ENCODE measurements around the gene IGFBP6. TPM values are rescaled to one million over a fixed set of nuclear protein-coding genes. Genes with fewer than 3 reads are reported as not detected.
A peak's percentile ranks its signal among the peaks of the same experiment; 100 is the strongest.
"Not testable (repeated sequence)": the region's sequence is repeated elsewhere in the genome, so short reads cannot be mapped to it uniquely, and the experiment has no call there.

IGFBP6 gene
- polyA plus RNA-seq, 1 donor = 49.2 TPM

- peak; percentile 27 for DNase-seq
These were observed 708 bp upstream of the IGFBP6 start for GRCh38 chr12:53096759-53097158.

- peak; percentile 73 for DNase-seq
These were observed 282 bp upstream of the IGFBP6 start for GRCh38 chr12:53097207-53097563.

- DNase-seq = peak; percentile 43
These were observed 1.0 kb downstream of the IGFBP6 start for GRCh38 chr12:53098354-53098981.

GRCh38 chr12:53099071-53099882, 1.8 kb downstream of the IGFBP6 start:
- peak; percentile 92 for DNase-seq

- no peak for DNase-seq
These were observed 3.1 kb downstream of the IGFBP6 start for GRCh38 chr12:53100466-53101151.

- DNase-seq = no peak
These were observed 3.8 kb downstream of the IGFBP6 start for GRCh38 chr12:53101266-53101665.

- DNase-seq = no peak
These were observed 4.7 kb downstream of the IGFBP6 start for GRCh38 chr12:53101931-53102781.

GRCh38 chr12:53102883-53103807, 5.7 kb downstream of the IGFBP6 start, which contains the start of gene SOAT2:
TSS of gene SOAT2 (plus strand) at chr12:53103486. CDS start at chr12:53103578, 92 bp downstream.
- DNase-seq = no peak

GRCh38 chr12:53103860-53104305, 6.4 kb downstream of the IGFBP6 start:
- DNase-seq = no peak

GRCh38 chr12:53105256-53105655, 7.8 kb downstream of the IGFBP6 start:
- DNase-seq = no peak

GRCh38 chr12:53105712-53106439, 8.4 kb downstream of the IGFBP6 start:
- DNase-seq = no peak

- no peak for DNase-seq
These were observed 9.7 kb downstream of the IGFBP6 start for GRCh38 chr12:53107122-53107521.

- DNase-seq = not testable (repeated sequence)
These were observed 15.0 kb downstream of the IGFBP6 start for GRCh38 chr12:53112431-53112830.

- no peak for DNase-seq
These were observed 15.8 kb downstream of the IGFBP6 start for GRCh38 chr12:53113136-53113705.

GRCh38 chr12:53113951-53114350, 16.5 kb downstream of the IGFBP6 start:
- no peak for DNase-seq

- no peak for DNase-seq
These were observed 17.8 kb downstream of the IGFBP6 start for GRCh38 chr12:53115112-53115890.

GRCh38 chr12:53115891-53116648, 18.6 kb downstream of the IGFBP6 start:
- DNase-seq = no peak

GRCh38 chr12:53118751-53119300, 21.4 kb downstream of the IGFBP6 start:
- DNase-seq = no peak
